GM18867 (cell line): Measurements from ENCODE around the gene OR2W1.

ENCODE experiments used
- ATAC-seq: cut with Tn5 transposase; IDR thresholded peaks from one replicate; pipeline ENCODE4 v1.9.1; 2021; ENCODE audit warnings: mild to moderate bottlenecking, moderate library complexity; ENCODE audit not compliant: unreplicated experiment

The OR2W1 gene

DNA sequence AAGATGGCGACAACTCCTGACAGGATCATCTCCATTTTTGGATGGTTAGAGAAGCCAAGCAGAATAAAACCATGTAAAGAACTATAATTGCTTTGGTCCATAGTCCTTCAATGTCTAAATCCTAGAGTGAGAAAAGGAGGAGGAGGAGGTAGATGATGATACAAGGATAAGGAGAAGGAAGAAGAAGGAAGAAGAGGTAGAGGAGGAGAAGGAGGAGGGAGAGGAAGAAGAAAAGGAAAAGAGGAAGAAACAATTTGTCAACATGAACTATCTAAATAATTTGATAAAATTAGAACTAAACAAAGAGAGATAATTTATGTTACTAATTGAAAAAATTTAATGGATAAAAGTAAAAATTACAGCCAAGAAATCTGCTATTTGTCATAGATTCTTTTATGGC lies at the start of gene OR2W1:
Gene OR2W1 (minus strand): TSS at position 101 of the 400 bp plus-strand sequence. CDS start 0 bp downstream, at position 101.
- no peak for ATAC-seq

GRCh38 chr6:29092957-29093356 lies 48.0 kb upstream of the OR2W1 start:
- no peak for ATAC-seq

DNA sequence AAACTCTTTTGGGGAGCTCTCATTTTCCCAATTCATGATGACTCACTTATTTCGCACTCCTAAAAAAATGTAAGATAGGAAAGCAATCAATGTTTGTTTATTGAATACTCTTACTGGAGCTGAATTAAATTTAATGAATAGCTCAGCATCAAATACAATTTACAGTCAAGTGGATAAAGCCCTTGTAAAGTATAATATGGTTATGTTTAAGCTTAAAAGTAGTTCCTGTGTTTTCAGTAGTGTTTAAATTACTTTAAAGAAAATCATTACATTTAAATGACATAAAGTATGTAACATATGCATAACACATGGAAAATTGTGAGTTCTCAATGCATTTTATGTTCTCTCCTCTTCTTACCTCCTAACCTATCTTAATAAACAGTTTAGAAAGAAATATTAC lies 42.2 kb upstream of the OR2W1 start, which contains the start of gene OR2B3:
Gene OR2B3 (minus strand): TSS at position 101 of the 400 bp plus-strand sequence. CDS start 65 bp downstream, at position 36.
- ATAC-seq, result no peak

GRCh38 chr6:29082457-29082856 lies 37.5 kb upstream of the OR2W1 start:
- ATAC-seq, result no peak

- no peak for ATAC-seq
These were observed 36.3 kb upstream of the OR2W1 start for GRCh38 chr6:29081312-29081711.

GRCh38 chr6:29079203-29079602 lies 34.2 kb upstream of the OR2W1 start:
- no peak for ATAC-seq

- ATAC-seq, result peak; percentile 81
These were observed 27.1 kb upstream of the OR2W1 start for GRCh38 chr6:29071831-29072723.

DNA sequence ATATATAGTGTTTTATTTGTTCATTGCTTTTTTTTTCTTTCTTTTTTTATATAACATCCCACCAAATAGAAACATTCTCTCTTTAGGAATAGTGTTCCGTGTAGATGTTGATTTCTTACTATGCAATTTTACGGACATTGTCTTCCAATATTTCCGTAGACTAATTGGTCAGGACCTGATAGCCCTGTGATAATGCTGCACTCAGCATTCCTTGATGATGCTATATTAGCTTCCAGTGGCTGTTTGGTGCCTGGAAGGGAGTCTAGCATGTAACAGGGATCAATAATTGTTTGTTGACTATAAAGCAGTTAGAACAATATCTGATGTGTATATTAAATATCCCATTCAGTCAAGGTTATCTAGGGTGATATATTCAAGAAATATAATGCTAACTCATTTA lies 6.7 kb upstream of the OR2W1 start:
- ATAC-seq, result no peak

DNA sequence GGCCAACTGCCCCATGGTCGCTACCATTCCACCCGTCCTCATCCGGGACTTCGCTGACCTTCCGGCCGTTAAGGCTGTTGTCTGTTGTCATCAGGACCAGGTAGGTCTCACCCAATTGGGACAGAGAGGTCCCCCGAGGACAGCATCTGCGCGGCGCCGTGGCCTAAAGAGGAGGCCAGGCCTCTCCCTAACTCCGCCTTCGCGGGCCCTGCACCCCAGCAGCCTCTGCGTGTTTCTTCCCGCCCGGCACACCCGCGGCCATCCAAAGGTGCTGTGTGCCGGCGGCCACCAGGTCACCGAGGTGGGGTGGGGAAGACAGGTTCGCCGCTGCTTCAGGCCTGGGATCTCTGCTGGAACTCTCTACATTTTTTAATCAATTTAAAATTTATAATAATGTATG lies 9.0 kb downstream of the OR2W1 start:
- no peak for ATAC-seq

DNA sequence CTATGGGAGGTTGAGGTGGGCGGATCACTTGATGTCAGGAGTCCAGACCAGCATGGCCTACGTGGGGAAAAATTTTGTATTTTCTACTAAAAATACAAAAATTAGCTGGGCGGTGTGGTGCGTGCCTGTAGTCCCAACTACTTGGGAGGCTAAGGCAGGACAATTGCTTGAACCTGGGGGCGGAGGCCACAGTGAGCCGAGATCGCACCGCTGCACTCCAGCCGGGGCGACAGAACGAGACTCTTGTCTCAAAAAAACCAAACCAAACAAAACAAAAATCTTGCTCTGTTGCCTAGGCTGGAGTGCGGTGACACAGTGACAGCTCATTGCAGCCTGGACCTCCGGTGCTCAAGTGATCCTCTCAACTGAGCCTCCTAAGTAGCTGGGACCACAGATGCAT lies 16.2 kb downstream of the OR2W1 start:
- ATAC-seq, result no peak

DNA sequence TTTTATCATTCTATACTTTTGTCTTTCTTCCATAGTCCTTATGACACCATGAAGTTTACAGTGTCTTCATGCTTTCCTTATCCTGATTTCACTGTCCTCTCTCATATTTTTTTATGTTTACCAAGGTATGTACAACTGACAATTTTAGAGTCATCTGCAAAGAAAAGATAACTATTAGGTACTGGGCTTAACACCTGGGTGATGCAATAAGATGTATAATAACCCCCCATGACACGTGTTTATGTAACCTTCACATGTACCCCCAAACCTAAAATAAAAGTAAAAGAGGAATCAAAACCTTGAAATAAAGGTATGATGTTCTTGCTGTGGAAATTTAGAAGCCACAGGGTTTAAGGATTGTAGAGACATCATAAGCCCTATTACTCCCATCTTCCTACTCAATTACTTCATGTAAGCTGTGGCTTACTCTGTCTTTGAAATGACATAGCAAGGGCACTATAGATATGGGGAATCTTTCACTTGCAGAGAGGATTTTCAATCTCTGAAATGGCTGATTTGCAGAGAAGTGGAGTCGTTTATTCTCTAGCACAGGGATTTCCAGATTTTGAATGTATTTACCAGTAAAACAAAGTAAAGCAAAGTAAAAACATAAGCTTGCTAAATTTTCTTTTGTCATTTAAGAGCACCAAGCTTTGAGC lies 18.9 kb downstream of the OR2W1 start:
- no peak for ATAC-seq

DNA sequence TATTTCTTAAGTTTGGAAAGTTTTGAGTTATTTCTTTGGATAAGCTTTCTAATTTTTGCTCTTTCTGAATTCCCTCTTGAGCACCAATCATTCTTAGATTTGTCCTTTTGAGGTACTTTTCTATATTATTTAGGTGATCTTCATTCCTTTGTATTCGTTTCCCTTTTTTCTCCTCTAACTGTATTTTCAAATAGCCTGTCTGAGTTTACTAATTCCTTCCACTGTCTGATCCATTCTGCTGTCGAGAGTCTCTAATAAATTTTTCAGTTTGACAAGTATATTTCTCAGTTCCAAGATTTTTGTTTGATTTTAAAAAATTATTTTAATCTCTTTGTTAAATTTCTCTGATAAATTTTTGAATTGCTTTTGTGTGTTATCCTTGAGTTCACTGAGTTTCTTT lies 23.5 kb downstream of the OR2W1 start:
- no peak for ATAC-seq

GRCh38 chr6:29019629-29020028 lies 25.3 kb downstream of the OR2W1 start:
- ATAC-seq, result no peak

- no peak for ATAC-seq
These were observed 27.6 kb downstream of the OR2W1 start for GRCh38 chr6:29017428-29017802.

DNA sequence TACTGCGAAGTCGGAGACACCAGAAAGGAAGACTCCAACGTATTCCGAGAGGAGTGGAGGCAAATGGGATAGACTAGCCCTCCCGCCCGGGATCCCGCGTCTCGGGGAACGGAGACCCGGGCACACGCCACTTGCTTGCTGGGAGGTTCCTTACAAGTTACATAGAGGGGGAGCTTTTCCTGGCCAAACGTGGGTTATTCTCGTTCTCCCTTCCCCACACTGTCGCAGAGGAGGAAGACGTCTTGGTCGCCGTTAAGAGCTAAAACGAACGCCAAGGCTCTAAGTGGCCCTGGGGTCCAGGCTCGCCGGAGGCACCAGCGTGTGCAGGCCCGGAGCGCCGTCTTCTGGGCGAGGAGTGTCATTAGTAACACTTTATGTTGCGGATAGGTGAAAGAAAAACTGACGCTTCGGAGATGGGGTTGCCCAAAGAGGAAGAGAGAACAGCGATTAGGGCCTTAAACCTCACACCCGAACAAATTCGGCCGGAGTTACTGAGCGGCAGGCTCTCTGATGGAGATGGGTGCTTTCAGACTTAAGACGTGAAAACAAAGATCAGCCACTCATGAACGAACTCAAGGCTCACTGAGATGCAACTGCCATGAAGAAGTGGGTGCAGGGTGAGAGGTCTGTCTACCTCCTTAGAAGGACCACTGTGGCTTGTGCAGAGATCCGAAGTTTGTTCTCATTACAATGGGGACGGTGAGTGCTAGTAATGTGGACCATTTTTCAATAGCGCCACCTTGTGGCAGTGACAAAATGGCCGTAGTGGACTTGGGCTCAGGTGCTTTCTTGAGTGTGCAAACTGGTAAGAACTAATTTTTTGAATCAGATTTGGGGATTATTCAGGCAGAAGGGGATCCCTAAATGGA lies 28.2 kb downstream of the OR2W1 start:
- peak; percentile 89 for ATAC-seq

GRCh38 chr6:29014729-29015608 lies 30.0 kb downstream of the OR2W1 start:
- ATAC-seq, result no peak

DNA sequence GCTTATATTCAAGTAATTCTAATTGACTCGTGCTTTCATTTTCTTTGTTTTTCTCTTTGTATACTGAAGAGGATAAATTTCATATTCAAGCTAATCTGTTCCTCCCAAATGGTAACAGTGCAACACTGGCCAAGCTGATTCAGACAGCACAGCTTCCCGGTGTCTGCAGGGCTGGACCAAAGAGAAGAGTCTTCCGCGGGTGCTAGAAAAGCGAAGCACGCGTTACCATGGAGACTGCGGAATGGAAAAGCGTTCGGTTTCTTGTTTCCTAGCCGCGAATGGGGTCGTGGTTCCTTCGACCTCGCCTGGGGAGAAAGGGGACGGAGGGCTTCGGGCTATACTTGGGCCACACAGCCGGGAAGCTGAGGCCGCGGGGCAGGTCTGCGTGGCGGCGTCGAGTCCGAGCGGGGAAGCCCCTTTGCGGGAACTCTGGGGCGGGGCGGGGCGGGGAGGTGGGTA lies 33.7 kb downstream of the OR2W1 start:
- no peak for ATAC-seq

DNA sequence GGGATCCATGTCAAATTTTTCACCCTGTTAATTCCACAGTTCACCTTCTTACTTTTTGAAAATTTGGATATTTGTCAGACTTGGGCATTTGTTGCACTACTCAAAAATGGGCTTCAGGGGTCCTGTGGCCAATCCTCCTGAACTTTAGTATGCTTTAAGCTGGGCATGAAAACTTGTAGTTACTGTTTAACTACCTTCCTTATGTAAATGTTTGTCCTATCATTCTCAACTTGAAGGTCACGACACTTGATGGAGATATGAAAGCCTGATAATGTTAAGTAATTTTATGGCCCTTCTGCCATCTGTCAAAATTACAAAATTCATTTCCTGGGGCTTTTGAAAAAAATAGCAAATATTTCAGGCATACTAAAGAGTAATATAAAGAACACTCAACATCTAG lies 35.6 kb downstream of the OR2W1 start:
- ATAC-seq, result no peak

- ATAC-seq, result no peak
These were observed 36.9 kb downstream of the OR2W1 start for GRCh38 chr6:29008089-29008488.
